GM21367 (cell line): ENCODE data around the gene OR4D11.
"Not testable (repeated sequence)": the region's sequence is repeated elsewhere in the genome, so short reads cannot be mapped to it uniquely, and the experiment has no call there.

ENCODE experiments used
- ATAC-seq: cut with Tn5 transposase; IDR thresholded peaks from one replicate; pipeline ENCODE4 v1.9.1; 2021; ENCODE audit not compliant: unreplicated experiment

The OR4D11 gene

GRCh38 chr11:59503276-59503675 is at the start of gene OR4D11:
TSS of gene OR4D11 (plus strand) at chr11:59503576. CDS start at chr11:59503576, 0 bp downstream.
- no peak for ATAC-seq

GRCh38 chr11:59456661-59457060 is 46.7 kb upstream of the OR4D11 start, which contains the start of gene OR4D6:
TSS of gene OR4D6 (plus strand) at chr11:59456961. CDS start at chr11:59456961, 0 bp downstream.
- no peak for ATAC-seq

GRCh38 chr11:59459916-59460315 is 43.5 kb upstream of the OR4D11 start:
- ATAC-seq: no peak

- no peak for ATAC-seq
Observed at GRCh38 chr11:59463190-59463641, 40.2 kb upstream of the OR4D11 start.

GRCh38 chr11:59473015-59473414 is 30.4 kb upstream of the OR4D11 start, which contains the start of gene OR4D10:
TSS of gene OR4D10 (plus strand) at chr11:59473315. CDS start at chr11:59477430, 4,115 bp downstream.
- no peak for ATAC-seq

- ATAC-seq: no peak
Observed at GRCh38 chr11:59475176-59475575, 28.2 kb upstream of the OR4D11 start.

GRCh38 chr11:59479906-59480305 is 23.5 kb upstream of the OR4D11 start:
- no peak for ATAC-seq

- no peak for ATAC-seq
Observed at GRCh38 chr11:59480359-59480758, 23.0 kb upstream of the OR4D11 start.

- ATAC-seq: no peak
Observed at GRCh38 chr11:59501931-59502330, 1.4 kb upstream of the OR4D11 start.

- no peak for ATAC-seq
Observed at GRCh38 chr11:59510941-59511589, 7.7 kb downstream of the OR4D11 start, which contains the start of gene OR4D9. TSS of gene OR4D9 (plus strand) at chr11:59511539. CDS start at chr11:59514913, 3,374 bp downstream.

GRCh38 chr11:59511675-59512074 is 8.3 kb downstream of the OR4D11 start:
- ATAC-seq: no peak

- ATAC-seq: not testable (repeated sequence)
Observed at GRCh38 chr11:59520139-59520538, 16.8 kb downstream of the OR4D11 start.

- no peak for ATAC-seq
Observed at GRCh38 chr11:59520741-59521140, 17.4 kb downstream of the OR4D11 start.

- ATAC-seq: no peak
Observed at GRCh38 chr11:59523541-59523940, 20.2 kb downstream of the OR4D11 start.

- ATAC-seq: no peak
Observed at GRCh38 chr11:59528711-59529110, 25.3 kb downstream of the OR4D11 start.

GRCh38 chr11:59532620-59533019 is 29.2 kb downstream of the OR4D11 start:
- no peak for ATAC-seq

- no peak for ATAC-seq
Observed at GRCh38 chr11:59534676-59535075, 31.3 kb downstream of the OR4D11 start.

- ATAC-seq: no peak
Observed at GRCh38 chr11:59542142-59542810, 38.9 kb downstream of the OR4D11 start.

GRCh38 chr11:59543713-59544112 is 40.3 kb downstream of the OR4D11 start:
- ATAC-seq: not testable (repeated sequence)

GRCh38 chr11:59544869-59545178 is 41.4 kb downstream of the OR4D11 start:
- no peak for ATAC-seq

- no peak for ATAC-seq
Observed at GRCh38 chr11:59545179-59546020, 42.0 kb downstream of the OR4D11 start.
